ENCODE results near the gene KRT82.

KRT82 gene

DNA sequence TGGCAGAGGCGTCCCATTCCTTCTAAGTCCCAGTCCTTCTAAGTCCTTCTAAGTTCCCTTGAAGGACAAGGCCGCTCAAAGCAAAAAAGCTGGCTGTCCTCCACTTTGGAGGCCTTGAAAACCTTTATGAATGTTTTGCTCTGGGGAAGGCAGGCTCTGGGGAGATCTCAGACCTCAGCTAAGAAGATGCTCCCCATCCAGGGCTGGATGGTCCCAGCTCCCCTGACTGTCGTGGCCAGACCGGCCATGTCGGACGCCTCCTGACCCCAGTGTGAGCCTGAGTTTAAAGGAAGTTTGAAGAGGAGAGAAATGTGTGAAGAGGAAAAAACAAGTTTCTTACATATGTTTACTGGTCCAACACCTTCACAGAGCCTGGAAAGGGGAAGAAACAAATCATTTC is 26.6 kb downstream of the KRT82 start:
- no peak for DNase-seq

DNA sequence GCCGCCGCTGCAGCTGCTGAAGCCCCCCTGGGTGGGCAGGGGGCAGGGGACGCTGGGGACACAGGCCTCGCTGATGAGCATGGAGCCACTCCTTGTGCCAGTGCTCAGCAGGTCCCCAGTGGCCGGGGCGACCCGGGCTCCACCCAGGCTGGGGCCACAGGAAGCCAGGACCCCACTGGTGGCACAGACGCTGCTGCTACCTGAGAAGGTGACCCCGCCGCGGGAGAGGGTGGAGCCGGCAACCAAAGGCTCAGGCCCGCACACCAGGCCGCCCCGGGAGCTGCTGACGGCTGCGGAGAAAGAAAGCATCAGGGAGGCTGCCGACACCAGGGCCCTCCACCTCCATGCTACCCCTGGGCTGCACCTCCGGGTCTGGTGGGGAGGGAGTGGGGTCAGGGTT is 28.0 kb downstream of the KRT82 start:
- DNase-seq = no peak

DNA sequence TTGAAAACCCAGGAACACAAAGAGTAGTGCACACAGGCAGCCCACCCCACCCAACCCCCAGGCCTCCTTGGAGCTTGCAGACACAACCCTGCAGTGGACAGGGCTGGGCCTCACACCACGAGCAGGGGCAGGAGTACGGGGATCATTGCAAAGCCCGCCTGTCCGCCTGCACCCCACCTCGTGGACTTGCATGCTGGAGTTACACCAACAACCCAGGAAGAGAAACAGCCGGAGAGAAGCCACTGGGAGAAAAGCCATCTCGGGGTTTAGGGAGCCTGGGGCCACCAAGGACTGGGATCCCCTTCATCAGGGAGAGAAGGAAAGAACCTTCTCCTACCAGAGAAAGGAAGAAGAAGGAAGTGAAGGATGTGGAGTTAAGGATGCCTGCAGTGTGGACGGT is 28.9 kb downstream of the KRT82 start:
- DNase-seq = no peak

DNA sequence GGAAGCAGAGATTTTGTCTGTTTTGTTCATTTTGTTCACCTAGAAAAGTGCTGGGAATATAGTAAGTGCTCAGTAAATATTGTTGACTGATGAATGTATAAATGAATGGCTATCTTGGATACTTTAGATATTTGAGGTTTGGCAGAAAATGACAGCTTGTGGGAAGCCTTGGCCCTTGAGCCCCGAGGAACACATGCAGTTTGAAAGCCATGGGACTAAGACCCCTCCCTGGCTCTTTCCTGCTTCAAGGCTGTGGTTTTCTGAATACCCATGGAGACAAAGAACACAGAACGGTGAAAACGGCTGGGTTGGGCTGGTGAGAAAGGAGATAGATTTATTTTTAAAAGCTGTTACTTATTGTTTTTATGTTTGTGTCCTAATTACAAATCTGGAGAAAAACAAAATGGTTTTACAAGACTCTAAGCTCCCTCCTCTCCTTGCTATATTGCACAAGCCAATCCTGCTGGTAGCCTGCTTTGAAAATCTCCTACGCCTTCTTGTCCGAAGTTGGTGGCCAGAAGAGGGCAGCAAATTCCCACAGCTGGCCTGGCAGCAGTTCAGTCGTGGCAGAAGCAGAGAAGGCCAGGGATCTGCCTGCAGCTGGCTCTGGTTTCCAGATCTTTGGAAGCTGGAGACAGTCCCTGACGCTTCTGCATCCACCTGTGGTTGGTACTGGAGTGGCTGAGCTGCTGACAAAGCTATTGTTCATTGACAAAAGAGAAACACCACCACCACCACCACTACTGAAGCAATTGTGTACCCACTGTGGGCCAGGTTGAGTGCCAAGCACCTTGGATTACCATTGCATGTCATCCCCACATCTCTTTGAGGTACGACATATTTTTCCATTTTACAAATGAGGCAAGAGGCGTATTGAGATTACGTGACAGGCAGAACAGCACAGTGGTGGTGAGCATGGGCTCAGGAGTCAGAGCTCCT is 33.6 kb downstream of the KRT82 start:
- peak; percentile 53 for DNase-seq

DNA sequence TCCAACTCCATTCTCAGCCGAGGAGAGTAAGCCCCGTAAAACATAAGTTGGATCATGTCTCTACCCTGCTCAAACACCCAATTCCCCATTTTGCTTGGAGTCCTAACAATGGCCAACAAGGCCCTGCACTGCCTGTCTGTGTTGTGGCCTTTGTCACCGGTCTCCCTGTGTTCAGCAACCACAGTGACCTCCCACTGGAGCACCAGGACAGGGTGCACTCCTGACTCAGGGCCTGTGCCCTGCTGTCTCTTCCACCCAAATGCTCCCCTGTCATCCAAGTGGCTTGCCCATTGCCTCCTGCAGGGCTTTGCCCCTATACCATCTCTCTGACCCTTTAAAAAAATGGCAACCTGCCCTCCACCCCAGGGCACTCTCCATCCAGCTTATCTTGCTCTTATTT is 34.4 kb downstream of the KRT82 start:
- DNase-seq = no peak

DNA sequence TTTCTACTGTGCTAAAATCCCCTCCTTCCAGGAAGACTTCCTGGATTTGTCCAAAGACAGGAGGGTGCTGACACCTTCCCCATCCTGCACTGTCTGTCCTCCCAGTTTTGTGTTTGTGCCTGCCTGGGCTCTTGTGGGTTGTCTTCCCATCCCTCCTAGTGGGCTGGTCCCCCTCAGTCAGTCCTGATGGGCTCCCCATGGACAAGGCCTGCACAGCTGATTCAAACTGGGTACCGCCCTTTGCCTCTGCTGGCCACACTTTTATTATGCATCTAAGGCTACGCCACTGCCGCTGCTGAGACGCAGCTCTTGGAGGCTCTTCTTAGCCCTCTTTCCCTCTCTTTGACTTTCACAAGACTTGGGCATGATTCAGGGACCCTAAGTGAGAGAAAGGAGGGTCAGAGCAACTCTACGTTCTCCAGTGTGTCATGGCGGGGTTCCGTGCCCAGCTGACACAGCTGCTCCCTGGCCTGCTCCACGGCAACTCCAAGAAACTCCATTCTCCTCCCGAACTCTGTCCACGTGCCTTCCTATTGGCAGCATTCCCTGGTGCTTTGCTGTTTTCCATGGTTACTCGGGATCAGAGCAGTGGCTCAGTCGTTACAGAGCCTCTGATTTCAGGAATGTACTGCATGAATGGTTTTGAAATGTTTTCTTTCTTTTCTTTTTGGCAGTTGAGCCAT is 35.1 kb downstream of the KRT82 start:
- no peak for DNase-seq

DNA sequence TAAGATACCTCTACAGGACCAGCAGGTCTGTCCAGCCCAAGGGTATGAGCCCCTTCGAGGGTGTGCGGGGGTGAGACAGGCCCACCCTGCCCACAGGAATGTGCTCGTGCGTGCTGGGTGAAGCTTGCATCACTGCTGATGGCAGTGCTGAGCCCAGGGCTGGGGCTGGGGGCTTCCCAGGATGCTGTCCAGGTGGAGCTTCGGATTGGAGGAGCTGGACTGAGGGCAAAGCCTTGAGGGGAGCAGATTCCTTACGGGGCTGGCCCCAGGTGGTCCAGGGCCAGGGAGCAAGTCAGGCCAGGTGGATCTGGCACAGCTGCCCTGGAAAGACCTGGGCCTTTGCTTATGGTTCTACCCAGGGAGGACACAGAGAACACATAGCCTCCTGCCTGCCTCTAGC is 36.3 kb downstream of the KRT82 start:
- no peak for DNase-seq

DNA sequence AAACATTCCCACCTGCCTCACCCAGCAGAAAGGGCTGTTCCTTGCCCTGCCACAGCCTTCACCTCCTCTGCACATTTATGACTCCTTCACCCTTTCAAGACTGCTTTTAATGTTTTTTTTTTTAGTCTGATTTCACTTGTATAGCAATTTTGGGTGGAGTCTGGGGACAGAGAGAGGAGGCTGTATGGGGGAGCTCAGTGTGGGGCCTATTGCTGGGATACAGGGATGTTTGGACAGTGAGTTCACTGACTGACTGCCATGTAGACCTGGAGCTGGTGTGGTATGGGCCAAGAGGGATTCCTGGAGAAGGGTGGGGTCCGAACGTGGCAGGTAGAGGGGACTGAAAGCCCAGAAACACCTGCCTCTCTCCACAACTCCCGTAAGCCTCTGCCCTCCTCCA is 36.9 kb downstream of the KRT82 start:
- no peak for DNase-seq

DNA sequence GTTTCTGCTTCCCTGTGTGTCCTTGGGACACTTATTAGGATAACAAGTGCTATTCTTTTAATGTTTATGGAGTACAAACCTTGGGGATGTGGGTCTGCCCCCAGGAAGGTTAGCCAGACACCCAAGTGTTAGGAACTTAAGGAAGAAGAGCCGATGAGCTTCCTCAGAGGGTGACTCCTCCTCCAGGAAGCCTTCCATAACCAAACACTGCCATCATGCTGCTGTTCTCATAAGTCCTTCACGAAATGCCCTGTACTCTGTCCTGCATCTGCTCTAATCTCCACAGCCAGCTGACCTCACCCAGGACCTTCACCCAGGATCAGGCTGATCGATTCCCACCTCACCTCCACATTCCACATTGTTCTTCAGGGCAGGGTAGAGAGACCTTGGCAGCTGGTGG is 37.6 kb downstream of the KRT82 start:
- no peak for DNase-seq

DNA sequence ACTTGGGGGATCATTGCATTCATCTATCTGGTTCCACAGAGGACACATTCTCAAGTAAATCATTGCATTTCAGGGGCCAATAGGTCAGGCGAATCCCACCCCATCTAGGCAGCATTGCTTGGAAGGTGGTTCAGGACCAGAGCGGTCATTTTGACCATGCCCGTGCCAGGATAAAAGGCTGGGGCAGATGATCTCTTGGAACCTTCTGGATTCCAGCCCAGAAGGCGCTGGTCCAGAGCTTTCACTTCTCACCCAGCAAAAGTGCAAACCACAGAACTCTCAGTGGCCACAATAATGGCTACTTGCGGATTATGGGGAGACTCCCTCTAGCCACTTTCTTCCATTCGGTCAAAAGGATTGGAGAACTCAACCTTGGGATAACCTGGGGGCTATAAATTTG is 38.3 kb downstream of the KRT82 start:
- DNase-seq = no peak

DNA sequence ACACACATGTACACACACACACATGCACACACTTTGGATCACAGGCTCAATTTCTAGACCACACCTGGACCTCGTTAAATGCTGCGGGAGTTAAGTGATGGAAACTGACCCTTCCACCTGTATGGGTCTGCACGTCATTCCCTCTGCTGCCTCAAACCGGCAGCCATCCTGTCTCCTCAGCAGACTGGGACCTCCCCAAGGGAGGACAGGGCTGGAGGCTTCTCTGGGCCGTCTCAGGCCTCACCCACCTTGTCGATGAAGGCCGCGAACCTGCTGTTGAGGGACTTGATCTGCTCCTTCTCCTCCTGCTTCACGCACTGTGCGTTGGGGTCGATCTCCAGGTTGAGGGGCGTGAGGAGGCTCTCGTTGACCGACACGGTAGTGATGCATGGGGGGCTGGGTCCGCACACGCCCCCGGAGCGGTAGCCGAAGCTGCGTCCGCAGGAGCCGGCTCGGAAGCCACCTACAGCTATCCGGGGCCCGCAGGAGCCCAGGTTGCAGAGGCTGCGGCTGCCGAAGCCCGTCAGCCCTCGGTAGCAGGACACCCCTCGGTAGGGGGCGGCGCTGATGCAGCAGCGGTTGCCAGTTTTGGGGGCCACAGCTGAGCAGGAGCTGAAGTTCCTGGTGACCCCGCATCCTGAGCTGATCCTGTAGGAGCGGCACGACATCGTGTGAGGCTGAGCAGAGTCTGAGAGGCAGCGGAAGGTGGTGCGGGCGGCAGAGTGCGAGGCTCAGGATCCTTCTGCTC is 39.2 kb downstream of the KRT82 start, which contains the start of gene KRT85:
KRT85 (minus strand) TSS at position 744 of the 748 bp plus-strand sequence; CDS start at position 668, 76 bp downstream.
- no peak for DNase-seq

DNA sequence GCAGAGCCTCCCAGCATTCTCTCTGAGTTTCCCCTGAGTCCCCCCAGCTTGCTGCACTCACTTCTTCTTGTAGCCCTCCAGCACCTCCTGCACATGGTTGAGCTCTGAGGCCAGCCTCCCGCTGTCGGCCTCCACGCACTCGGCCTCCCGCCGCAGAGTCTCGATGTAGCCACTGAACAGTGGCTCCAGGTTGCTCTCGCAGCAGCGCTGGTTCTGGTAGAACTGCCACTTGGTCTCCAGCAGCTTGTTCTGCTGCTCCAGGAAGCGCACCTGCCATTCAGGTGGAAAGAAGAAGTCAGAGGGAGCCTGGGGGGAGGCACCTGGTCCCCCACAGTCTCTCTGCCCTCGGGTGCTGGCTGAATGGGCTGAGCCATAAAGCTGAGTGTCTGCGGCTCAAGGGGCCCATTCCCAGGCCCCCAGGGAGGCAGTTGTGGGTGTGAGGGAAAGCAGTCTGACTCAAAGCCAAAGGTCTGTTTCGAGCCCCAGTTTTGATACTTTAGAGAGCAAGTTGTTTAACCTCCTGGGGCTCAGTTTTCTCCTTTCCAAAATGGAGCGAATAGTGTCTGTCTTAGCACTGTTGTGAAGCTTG is 41.1 kb downstream of the KRT82 start:
- no peak for DNase-seq

DNA sequence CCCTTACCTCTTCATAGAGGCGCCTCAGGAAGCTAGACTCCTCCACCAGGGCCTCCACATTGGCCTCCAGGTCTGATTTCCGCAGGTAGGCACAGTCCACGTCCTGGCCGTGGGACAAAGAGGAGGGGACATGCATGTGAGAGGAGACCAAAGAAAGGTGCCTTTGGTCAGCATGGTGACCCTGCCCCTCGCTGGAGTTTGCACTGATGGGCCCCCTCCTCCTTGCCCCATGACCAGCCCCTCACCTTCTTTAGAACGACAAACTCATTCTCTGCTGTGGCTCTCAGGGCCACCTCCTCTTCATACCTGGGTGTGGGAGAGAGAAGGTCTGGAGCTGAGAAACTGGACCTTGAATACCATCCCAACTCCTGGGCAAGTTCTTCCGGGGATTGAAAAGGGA is 42.1 kb downstream of the KRT82 start:
- no peak for DNase-seq

DNA sequence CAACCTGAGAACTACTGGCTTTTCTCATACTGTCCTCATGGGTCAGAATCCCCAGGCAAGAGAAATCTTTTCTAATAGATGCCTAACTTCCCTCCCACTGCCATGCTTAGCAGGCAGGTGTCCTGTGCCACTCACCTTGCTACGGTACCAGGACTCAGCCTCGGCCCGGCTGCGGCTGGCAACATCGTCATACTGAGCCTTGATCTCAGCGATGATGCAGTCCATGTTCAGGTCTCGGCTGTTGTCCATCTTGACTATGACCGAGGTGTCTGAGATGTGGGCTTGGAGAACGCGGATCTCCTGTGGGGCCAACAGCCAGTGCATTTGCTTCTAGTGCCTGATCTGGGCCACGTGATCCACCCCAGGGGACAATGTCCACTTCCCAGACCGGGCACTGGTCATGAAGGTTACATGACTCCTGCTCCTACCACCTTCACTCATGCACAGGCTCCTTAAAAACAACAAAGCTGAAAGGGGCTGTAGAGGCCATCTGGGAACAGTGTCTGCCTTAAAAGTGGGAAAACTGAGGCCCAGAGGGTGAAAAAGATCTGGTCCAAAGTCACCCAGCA is 42.9 kb downstream of the KRT82 start:
- no peak for DNase-seq

DNA sequence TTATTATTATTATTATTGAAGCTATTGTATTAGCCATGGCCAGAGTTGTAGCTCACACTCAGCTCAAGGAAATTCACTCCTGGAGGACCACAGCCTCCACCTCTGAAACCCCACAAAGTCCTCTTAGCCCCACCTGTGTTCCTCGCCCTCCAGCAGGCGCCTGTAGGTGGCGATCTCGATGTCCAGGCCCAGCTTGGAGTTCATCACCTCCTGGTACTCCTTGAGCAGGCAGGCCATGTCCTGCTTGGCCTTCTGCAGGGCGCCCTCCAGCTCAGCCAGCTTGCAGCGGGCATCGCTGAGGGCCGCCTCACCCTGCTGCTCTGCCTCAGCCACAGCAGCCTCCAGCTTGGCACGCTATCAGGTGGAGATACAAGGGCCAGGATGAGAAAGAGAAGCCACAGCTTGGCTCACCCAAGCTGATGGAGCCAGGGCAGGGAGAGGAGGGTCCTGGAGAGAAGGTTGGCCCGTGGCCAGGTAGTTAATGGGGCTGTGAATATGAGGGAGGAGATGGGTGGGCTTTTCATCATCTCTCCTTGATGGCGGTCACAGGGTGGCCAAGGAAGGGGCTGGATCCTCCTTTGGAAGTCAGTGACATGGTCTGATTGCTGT is 43.9 kb downstream of the KRT82 start:
- no peak for DNase-seq

DNA sequence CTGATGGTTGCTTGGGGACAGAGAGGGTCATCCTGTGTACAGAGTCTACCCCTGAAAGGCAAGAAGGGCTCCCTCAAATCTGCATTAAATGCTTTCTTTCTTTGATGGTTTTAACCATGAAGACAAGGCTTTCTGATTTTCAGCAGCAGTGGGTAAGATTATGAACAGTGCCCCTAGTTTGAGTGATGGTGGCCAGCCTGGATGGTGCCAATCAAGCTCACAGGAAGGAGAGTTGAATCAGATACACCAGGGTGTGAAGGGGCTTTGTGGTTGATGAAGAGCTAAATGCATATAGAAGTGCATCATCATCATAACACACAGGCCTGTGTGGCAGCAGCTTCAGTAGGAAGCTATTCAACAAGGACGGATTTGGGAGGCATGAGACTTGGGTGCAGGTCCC is 44.6 kb downstream of the KRT82 start:
- no peak for DNase-seq

DNA sequence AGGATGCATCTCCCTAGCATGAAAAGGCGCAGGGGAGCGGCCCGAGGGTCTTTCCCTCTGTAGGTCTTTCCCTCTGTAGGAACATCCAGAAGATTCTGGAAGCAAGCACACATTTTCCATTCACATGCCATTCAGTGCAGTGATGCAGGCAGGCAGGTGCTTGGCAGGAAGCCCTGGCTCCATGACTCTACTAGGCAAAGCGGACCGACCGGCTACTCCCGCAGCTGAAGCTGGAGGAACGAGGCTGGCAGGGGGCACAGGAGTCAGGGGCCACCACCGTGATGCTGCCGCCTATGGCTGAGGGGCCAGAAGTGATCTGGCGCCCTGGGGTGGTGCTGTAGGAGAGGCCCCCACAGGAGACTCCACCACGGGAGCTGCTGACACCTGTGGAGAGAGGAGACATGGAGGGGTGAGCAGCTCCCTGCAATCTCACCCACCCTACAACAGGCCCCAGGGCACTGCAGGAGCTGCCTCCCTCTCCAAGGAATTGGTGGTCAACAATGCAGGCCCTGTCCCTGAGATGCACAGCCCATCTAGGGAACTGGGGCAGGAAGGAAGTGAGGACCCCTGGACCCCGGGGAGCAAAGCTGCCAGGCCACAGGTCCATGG is 45.4 kb downstream of the KRT82 start:
- no peak for DNase-seq

DNA sequence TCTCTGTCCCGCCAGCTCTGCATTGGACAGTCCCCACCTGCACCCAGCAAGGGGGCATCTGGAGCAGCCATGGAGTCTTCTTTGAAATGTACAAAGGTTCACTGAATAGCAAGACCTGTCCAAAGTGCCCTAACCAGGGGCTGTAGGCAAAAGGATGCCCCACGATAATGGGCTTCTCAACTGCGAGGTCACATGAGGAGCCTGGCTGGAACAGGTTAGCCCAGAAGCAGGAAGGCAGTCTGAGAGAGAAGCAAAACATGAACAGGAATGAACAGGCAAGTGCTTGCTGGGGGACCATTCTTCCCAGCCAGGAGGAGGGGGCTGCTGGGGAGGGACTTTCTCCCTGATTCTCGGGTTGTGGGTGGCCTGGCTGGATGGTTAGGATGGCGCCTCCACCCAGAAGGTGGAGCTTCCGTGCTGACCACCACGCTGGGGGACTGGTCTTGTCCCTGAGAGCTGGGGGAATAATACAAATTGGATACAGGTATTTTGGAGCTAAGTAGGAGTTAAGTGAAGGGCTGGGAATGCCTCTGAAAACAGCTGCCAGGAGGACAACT is 46.0 kb downstream of the KRT82 start:
- DNase-seq = no peak

DNA sequence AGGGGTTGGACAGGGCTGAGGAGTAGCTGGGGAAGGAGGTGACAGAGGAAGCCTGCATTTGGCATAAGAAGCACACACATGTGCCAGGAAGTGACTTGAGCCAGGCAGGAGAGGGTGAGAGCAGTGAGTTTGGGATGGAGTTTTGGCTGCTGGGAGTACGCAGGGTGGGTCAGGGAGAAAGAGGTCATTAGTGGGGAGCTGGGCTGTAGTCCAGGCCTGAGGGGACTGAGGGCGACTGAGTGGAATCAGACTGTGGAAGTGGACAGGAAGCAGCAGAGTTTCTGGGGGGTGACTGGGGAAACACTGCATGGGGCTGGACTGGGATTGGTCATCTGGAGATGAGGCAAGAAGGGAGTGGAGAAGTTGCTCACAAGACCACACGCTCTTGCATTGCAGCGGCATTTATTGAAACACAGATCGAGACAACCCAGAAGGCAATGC is 46.5 kb downstream of the KRT82 start:
- no peak for DNase-seq

DNA sequence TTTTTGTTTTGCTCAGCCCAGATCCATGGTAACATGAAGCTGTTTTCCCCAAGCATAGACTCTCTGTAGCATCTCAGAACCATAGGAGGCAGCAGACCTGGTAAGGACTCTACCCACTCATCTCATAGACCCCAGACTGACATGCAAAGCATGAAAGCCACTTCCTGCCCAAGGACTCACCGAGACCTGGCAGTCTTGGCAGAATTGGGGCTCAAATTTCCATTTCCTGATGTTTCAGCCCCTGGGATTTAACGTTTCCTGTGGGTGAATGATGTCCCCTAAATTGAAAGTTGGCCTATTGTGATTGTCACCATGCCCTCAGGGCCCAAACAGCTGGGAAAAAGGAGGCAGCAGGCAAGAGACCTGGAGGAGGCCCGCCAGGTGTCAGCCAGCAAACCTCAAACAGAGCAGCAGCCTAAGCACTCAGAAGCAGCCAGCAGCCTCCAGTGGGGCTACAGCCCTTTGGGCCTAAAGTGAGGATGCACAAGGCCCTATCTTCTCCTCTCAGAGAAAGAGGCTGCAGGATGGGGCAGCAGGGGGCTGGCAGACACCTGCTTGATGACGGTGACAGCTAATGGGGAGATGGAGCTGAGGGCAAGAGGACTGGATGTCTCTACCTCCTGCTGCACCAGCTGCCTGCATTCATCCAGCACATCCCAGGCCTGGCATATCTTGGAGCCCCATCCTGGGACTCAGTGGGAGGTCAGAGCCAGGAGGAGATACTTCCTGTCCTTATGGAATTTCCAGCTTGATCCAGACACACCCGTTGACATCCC is 47.4 kb downstream of the KRT82 start:
- no peak for DNase-seq

Data from CD4-positive, alpha-beta T cell treated with Interleukin-21 for 1 hour (primary cell).